GM19025 (cell line): ENCODE measurements around the gene TCIRG1.

Experiments
- ATAC-seq: cut with Tn5 transposase; IDR thresholded peaks from one replicate; pipeline ENCODE4 v1.9.1; 2021; ENCODE audit warnings: mild to moderate bottlenecking, low read depth, moderate library complexity; ENCODE audit not compliant: unreplicated experiment

TCIRG1 gene

GRCh38 chr11:68004551-68005335 lies 34.1 kb upstream of the TCIRG1 start:
- no peak for ATAC-seq

- ATAC-seq, result no peak
Measured at GRCh38 chr11:68006606-68007166, 32.1 kb upstream of the TCIRG1 start.

GRCh38 chr11:68007498-68008380 lies 31.1 kb upstream of the TCIRG1 start:
- no peak for ATAC-seq

GRCh38 chr11:68008381-68009337 lies 30.2 kb upstream of the TCIRG1 start:
- ATAC-seq, result no peak

GRCh38 chr11:68009391-68010089 lies 29.3 kb upstream of the TCIRG1 start:
- no peak for ATAC-seq

GRCh38 chr11:68010090-68011041 lies 28.5 kb upstream of the TCIRG1 start, which contains the start of gene ALDH3B1:
Gene ALDH3B1 (plus strand): TSS chr11:68010327. CDS start chr11:68015298, 4,971 bp downstream.
- ATAC-seq, result no peak

- ATAC-seq, result no peak
Measured at GRCh38 chr11:68011051-68011943, 27.5 kb upstream of the TCIRG1 start.

GRCh38 chr11:68012044-68012842 lies 26.6 kb upstream of the TCIRG1 start:
- ATAC-seq, result no peak

- ATAC-seq, result no peak
Measured at GRCh38 chr11:68012843-68013610, 25.8 kb upstream of the TCIRG1 start.

- no peak for ATAC-seq
Measured at GRCh38 chr11:68013611-68014156, 25.1 kb upstream of the TCIRG1 start.

GRCh38 chr11:68014157-68014946 lies 24.5 kb upstream of the TCIRG1 start:
- no peak for ATAC-seq

- no peak for ATAC-seq
Measured at GRCh38 chr11:68014947-68015447, 23.8 kb upstream of the TCIRG1 start.

GRCh38 chr11:68015467-68015866 lies 23.4 kb upstream of the TCIRG1 start:
- no peak for ATAC-seq

- ATAC-seq, result no peak
Measured at GRCh38 chr11:68016161-68016903, 22.5 kb upstream of the TCIRG1 start.
